H1 (cell line): ENCODE measurements around the gene TGFBRAP1. TPM values are rescaled to one million over a fixed set of nuclear protein-coding genes. Genes with fewer than 3 reads are reported as not detected.

Source experiments
- CTCF ChIA-PET: fragments of 300-600 bp; sonication (Branson Sonifier 250); formaldehyde crosslinking; loops from one replicate; lab custom pipeline; 2021; ENCODE audit not compliant: partially characterized antibody; lab: Charles Lee
- POLR2A ChIA-PET: fragments of 300-600 bp; sonication (Branson Sonifier 250); formaldehyde crosslinking; loops from one replicate; lab custom pipeline; 2021; ENCODE audit warnings: inconsistent platforms; ENCODE audit not compliant: partially characterized antibody; lab: Charles Lee
- DNase-seq, 2 experiments: peaks; one replicate each; pipeline versions ENCODE4 v3.0.0 to v3.0.0-alpha.2; 2010 to 2022; ENCODE audit warnings: low spot score in 2 of 2, low read depth in 1 of 2, mixed read lengths in 1 of 2
- FAIRE-seq: peaks from 2 replicates; lab custom pipeline; 2011; peaks lifted over from hg19 to GRCh38; lab: Jason Lieb, UNC
- H2AFZ ChIP-seq: 2 replicates; pipeline ENCODE4 v1.8.1; 2012; ENCODE audit warnings: low read length, inconsistent platforms
- H2AK5ac ChIP-seq: 2 replicates; pipeline ENCODE4 v1.6.1; 2013; ENCODE audit warnings: low read depth, low read length
- H2BK120ac ChIP-seq: replicated peaks from 2 replicates; pipeline ENCODE3; 2013; ENCODE audit warnings: low read depth, low read length, inconsistent platforms
- H2BK12ac ChIP-seq: 2 replicates; pipeline ENCODE4 v1.6.1; 2013; ENCODE audit warnings: low read depth, low read length
- H2BK15ac ChIP-seq: 2 replicates; pipeline ENCODE4 v1.6.1; 2013; ENCODE audit warnings: low read length
- H2BK20ac ChIP-seq: 2 replicates; pipeline ENCODE4 v1.6.1; 2013; ENCODE audit warnings: low read length
- H2BK5ac ChIP-seq: 2 replicates; pipeline ENCODE4 v1.6.1; 2013; ENCODE audit warnings: low read depth, low read length
- H3K14ac ChIP-seq: 2 replicates; pipeline ENCODE4 v1.6.1; 2013; ENCODE audit warnings: inconsistent platforms; ENCODE audit not compliant: insufficient read length
- H3K18ac ChIP-seq: 2 replicates; pipeline ENCODE4 v1.6.1; 2013; ENCODE audit warnings: low read length; ENCODE audit errors: extremely low read depth
- H3K23ac ChIP-seq: 2 replicates; pipeline ENCODE4 v1.6.1; 2013; ENCODE audit warnings: inconsistent platforms; ENCODE audit not compliant: insufficient read length
- H3K23me2 ChIP-seq: 2 replicates; pipeline ENCODE4 v1.6.1; 2013; ENCODE audit warnings: low read depth, low read length
- H3K27ac ChIP-seq: 2 replicates; pipeline ENCODE4 v1.6.1; 2011; ENCODE audit warnings: low read depth, low read length, inconsistent platforms
- H3K27me3 ChIP-seq, 4 experiments: replicated peaks in 1 of 4; 1 replicate in 1 of 4; 2 replicates in 3 of 4; pipeline versions ENCODE4 v1.6.1 to v1.8.1; 2011 to 2013; ENCODE audit warnings: low read length in 3 of 4, mild to moderate bottlenecking in 3 of 4, inconsistent platforms in 2 of 4, mixed read lengths in 2 of 4, moderate library complexity in 1 of 4; ENCODE audit not compliant: control insufficient read depth in 3 of 4, insufficient read depth in 3 of 4; ENCODE audit errors: extremely low read depth in 1 of 4
- H3K36me3 ChIP-seq, 4 experiments: 2 replicates each; pipeline versions ENCODE4 v1.6.1 to v1.8.1; 2011 to 2013; ENCODE audit warnings: mild to moderate bottlenecking in 4 of 4, low read length in 3 of 4, moderate library complexity in 2 of 4, control low read depth in 1 of 4, inconsistent platforms in 1 of 4; ENCODE audit not compliant: insufficient read depth in 4 of 4, control insufficient read depth in 2 of 4
- H3K4ac ChIP-seq: replicated peaks from 2 replicates; pipeline ENCODE3; 2013; ENCODE audit warnings: low read length, low read depth, mixed read lengths, inconsistent platforms; ENCODE audit not compliant: insufficient read length
- H3K4me1 ChIP-seq, 4 experiments: replicated peaks in 1 of 4; 1 replicate in 1 of 4; 2 replicates in 3 of 4; pipeline versions ENCODE4 v1.6.1 to v1.8.1; 2011 to 2013; ENCODE audit warnings: low read length in 3 of 4, inconsistent platforms in 2 of 4, mixed read lengths in 1 of 4; ENCODE audit not compliant: insufficient read depth in 4 of 4, control insufficient read depth in 3 of 4
- H3K4me2 ChIP-seq, 2 experiments: 2 replicates each; pipeline versions ENCODE4 v1.6.1 to v1.8.1; 2011 to 2013; ENCODE audit warnings: low read depth in 2 of 2, low read length in 2 of 2, control low read depth in 1 of 2, inconsistent platforms in 1 of 2, mild to moderate bottlenecking in 1 of 2; ENCODE audit not compliant: insufficient read depth in 1 of 2
- H3K4me3 ChIP-seq, 4 experiments: fragments of 200-600, 300-600 bp in 1 of 4; sonication (generic), shearing (Covaris generic), sonication (Bioruptor Twin) in 1 of 4; 2 replicates each; pipeline versions ENCODE4 v1.5.1 to v1.8.1; 2011 to 2016; ENCODE audit warnings: low read length in 4 of 4, low read depth in 3 of 4, control low read depth in 2 of 4, inconsistent platforms in 2 of 4, mild to moderate bottlenecking in 2 of 4, mixed read lengths in 1 of 4, moderate library complexity in 1 of 4; ENCODE audit not compliant: insufficient read depth in 2 of 4; ENCODE audit errors: extremely low read depth in 1 of 4
- H3K56ac ChIP-seq: replicated peaks from 2 replicates; pipeline ENCODE3; 2013; ENCODE audit warnings: low read depth, mild to moderate bottlenecking, mixed read lengths, low read length, inconsistent platforms; ENCODE audit not compliant: insufficient read length
- H3K79me1 ChIP-seq: 2 replicates; pipeline ENCODE4 v1.6.1; 2013; ENCODE audit warnings: low read depth, low read length, control low read depth
- H3K79me2 ChIP-seq, 2 experiments: 2 replicates each; pipeline versions ENCODE4 v1.6.1 to v1.8.1; 2012 to 2013; ENCODE audit warnings: low read length in 2 of 2, mild to moderate bottlenecking in 2 of 2, inconsistent platforms in 1 of 2; ENCODE audit not compliant: insufficient read depth in 2 of 2, control insufficient read depth in 1 of 2
- H3K9ac ChIP-seq, 4 experiments: replicated peaks in 1 of 4; 1 replicate in 1 of 4; 2 replicates in 3 of 4; pipeline versions ENCODE4 v1.6.1 to v1.8.1; 2011 to 2013; ENCODE audit warnings: low read depth in 3 of 4, low read length in 3 of 4, control low read depth in 2 of 4, mild to moderate bottlenecking in 2 of 4, moderate library complexity in 2 of 4, inconsistent platforms in 1 of 4; ENCODE audit errors: extremely low read depth in 1 of 4
- H3K9me3 ChIP-seq, 2 experiments: 2 replicates each; pipeline versions ENCODE4 v1.6.1 to v1.8.1; 2012 to 2013; ENCODE audit warnings: mild to moderate bottlenecking in 2 of 2, moderate library complexity in 2 of 2, control low read depth in 1 of 2, inconsistent platforms in 1 of 2, low read depth in 1 of 2, low read length in 1 of 2, mixed read lengths in 1 of 2; ENCODE audit not compliant: insufficient read depth in 2 of 2
- H4K20me1 ChIP-seq, 2 experiments: replicated peaks in 1 of 2; 2 replicates each; pipeline versions ENCODE3 to v1.8.1; 2011 to 2013; ENCODE audit warnings: inconsistent platforms in 2 of 2, low read length in 2 of 2, mild to moderate bottlenecking in 1 of 2; ENCODE audit not compliant: insufficient read depth in 2 of 2, control insufficient read depth in 1 of 2
- H4K5ac ChIP-seq: 2 replicates; pipeline ENCODE4 v1.6.1; 2013; ENCODE audit warnings: low read length, low read depth, mixed read lengths, inconsistent platforms; ENCODE audit not compliant: insufficient read length
- H4K8ac ChIP-seq: 2 replicates; pipeline ENCODE4 v1.8.0; 2013; ENCODE audit warnings: mild to moderate bottlenecking, moderate library complexity, low read length, inconsistent platforms; ENCODE audit not compliant: insufficient read depth; ENCODE audit errors: extremely low read depth
- H4K91ac ChIP-seq: replicated peaks from 2 replicates; pipeline ENCODE3; 2013; ENCODE audit warnings: low read length, mixed read lengths, inconsistent platforms; ENCODE audit not compliant: insufficient read length
- CBX5 ChIP-seq: fragments of 300-800, 300-1000 bp; sonication (generic); IDR thresholded peaks from 2 replicates; pipeline ENCODE4 v1.7.1; 2016; ENCODE audit warnings: antibody characterized with exemption, low read length, low read depth
- GABPA ChIP-seq: IDR thresholded peaks from 2 replicates; pipeline ENCODE4 v1.6.1; 2011; ENCODE audit warnings: mild to moderate bottlenecking, low read length, moderate library complexity, borderline replicate concordance; ENCODE audit not compliant: insufficient read depth
- HDAC6 ChIP-seq: IDR thresholded peaks from one replicate; pipeline ENCODE4 v1.7.1; 2012; ENCODE audit warnings: low read depth, mild to moderate bottlenecking, inconsistent platforms, low read length, moderate library complexity
- SAP30 ChIP-seq: fragments of 300-600 bp; sonication (generic); IDR thresholded peaks from 2 replicates; pipeline ENCODE4 v1.7.1; 2012; ENCODE audit warnings: low read length, moderate library complexity, mild to moderate bottlenecking, inconsistent platforms; ENCODE audit not compliant: insufficient read depth, insufficient replicate concordance
- SIX5 ChIP-seq: IDR thresholded peaks from 2 replicates; pipeline ENCODE4 v1.6.1; 2011; ENCODE audit warnings: mild to moderate bottlenecking, low read depth, low read length
- TBP ChIP-seq: IDR thresholded peaks from 2 replicates; pipeline ENCODE4 v1.6.1; 2011; ENCODE audit warnings: low read depth, low read length, improper control_type of control experiment
- YY1 ChIP-seq: IDR thresholded peaks from 2 replicates; pipeline ENCODE4 v1.6.1; 2011; ENCODE audit warnings: low read depth, mild to moderate bottlenecking, low read length
- ZNF274 ChIP-seq: IDR thresholded peaks from 2 replicates; pipeline ENCODE4 v1.7.0; 2012; ENCODE audit warnings: low read length, borderline replicate concordance; ENCODE audit errors: extremely low read depth
- WGBS, 2 experiments: shearing (Covaris generic) in 1 of 2; methylation state at CpG; one replicate each; pipeline versions ENCODE4 v1.1.6 to v1.1.7; 2013 to 2015; ENCODE audit warnings: low lambda C conversion rate in 2 of 2, mixed read lengths in 2 of 2, inconsistent platforms in 1 of 2, low coverage in 1 of 2, missing lambda C conversion rate in 1 of 2; ENCODE audit not compliant: insufficient replicate concordance in 2 of 2, insufficient coverage in 1 of 2, insufficient read length in 1 of 2; ENCODE audit errors: extremely low coverage in 1 of 2, missing lambda C conversion rate in 1 of 2; 5-methylcytosine and 5-hydroxymethylcytosine counted together
- polyA plus RNA-seq, 7 experiments: library from polyadenylated mRNA; depleted of rRNA in 3 of 7; stranded (reverse) in 5 of 7; unstranded in 2 of 7; fragments of >200 nt in 5 of 7; fragments of 200-250 nt in 2 of 7; gene quantifications; 1 replicate in 5 of 7; 2 replicates in 1 of 7; 4 replicates in 1 of 7; pipeline versions ENCODE4 v1.2.1 to v1.2.3, GENCODE V29; 2011 to 2013; ENCODE audit warnings: missing spikeins in 2 of 7, mixed read lengths in 2 of 7
- total RNA-seq: library from RNA; stranded (reverse); fragmentation: NEBNext Ultra II Directional; extraction: Animal tissue kit (Norgen Biotek cat#: 25700); gene quantifications from 2 replicates; pipeline ENCODE4 v1.2.1, GENCODE V29; 2021
- TF ChIP-seq, protein P1 (sequence below): IDR thresholded peaks from 2 replicates; pipeline ENCODE4 v1.6.1; 2012; ENCODE audit warnings: low read length, inconsistent platforms

Gene TGFBRAP1
- total and polyA plus RNA-seq, 2 of the 8 experiments (the other 6 are each of a cell fraction or from before 2014, with no cell fraction given), result 11.2 to 20.2 TPM

- no peak overlapping the region for H3K18ac ChIP-seq
- peaks cover 5 to 41% (median 23%) of the 10 kb centered on the region in 4 experiments; a peak in 7 of 8 replicates for H3K36me3 ChIP-seq
- H3K4me1 ChIP-seq, result no peaks in the 10 kb centered on the region
- H3K9ac ChIP-seq, result no peak overlapping the region
- H3K23me2 ChIP-seq, result no peaks in the 10 kb centered on the region
- DNase-seq, result no peak
- H3K4ac ChIP-seq, result no peak overlapping the region
- H3K4me3 ChIP-seq, result no peak overlapping the region
- no peaks in the 10 kb centered on the region for H3K9me3 ChIP-seq
- H2BK15ac ChIP-seq, result no peak overlapping the region
- H2BK12ac ChIP-seq, result no peak overlapping the region
- no peak overlapping the region for H3K4me2 ChIP-seq
- H3K79me1 ChIP-seq, result peaks cover 2% of the 10 kb centered on the region; the same call in 1 of the 2 replicates
- H4K8ac ChIP-seq, result no peak overlapping the region
- POLR2A ChIA-PET, result interaction anchor here (1.1 to 1.3 kb wide), 2 partner anchors 10 to 20 kb away, joined by 3 read pairs; no protein-coding TSS in a partner anchor
- WGBS, 2 experiments, result 97% methylated on average over 6 of the region's 6 CpGs; no CpG with 5 or more reads in 1 of the 2 experiments
- H3K27ac ChIP-seq, result no peak overlapping the region
- H4K20me1 ChIP-seq, result peaks cover 1 to 2% of the 10 kb centered on the region in 2 experiments
- no peak overlapping the region for H2BK120ac ChIP-seq
- H4K91ac ChIP-seq, result no peak overlapping the region
- H4K5ac ChIP-seq, result no peak overlapping the region
- H2BK20ac ChIP-seq, result no peak overlapping the region
- no peak for TF ChIP-seq ZNF274
- no peak for TF ChIP-seq YY1
- TF ChIP-seq, protein P1, sequence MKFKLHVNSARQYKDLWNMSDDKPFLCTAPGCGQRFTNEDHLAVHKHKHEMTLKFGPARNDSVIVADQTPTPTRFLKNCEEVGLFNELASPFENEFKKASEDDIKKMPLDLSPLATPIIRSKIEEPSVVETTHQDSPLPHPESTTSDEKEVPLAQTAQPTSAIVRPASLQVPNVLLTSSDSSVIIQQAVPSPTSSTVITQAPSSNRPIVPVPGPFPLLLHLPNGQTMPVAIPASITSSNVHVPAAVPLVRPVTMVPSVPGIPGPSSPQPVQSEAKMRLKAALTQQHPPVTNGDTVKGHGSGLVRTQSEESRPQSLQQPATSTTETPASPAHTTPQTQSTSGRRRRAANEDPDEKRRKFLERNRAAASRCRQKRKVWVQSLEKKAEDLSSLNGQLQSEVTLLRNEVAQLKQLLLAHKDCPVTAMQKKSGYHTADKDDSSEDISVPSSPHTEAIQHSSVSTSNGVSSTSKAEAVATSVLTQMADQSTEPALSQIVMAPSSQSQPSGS, result no peak
- TF ChIP-seq SIX5, result no peak
- TF ChIP-seq CBX5, result no peak
- TF ChIP-seq TBP, result no peak
- TF ChIP-seq SAP30, result no peak
- TF ChIP-seq GABPA, result no peak
- no peak for TF ChIP-seq HDAC6
- CTCF ChIA-PET, result interaction anchor here (2.9 kb wide), 1 partner anchor 10 kb away, joined by 10 read pairs; no protein-coding TSS in a partner anchor
- no peaks in the 10 kb centered on the region for H3K79me2 ChIP-seq
- no peaks in the 10 kb centered on the region for H3K27me3 ChIP-seq
- no peak overlapping the region for H2BK5ac ChIP-seq
- no peak for FAIRE-seq
- H3K23ac ChIP-seq, result no peak overlapping the region
- H3K56ac ChIP-seq, result no peak overlapping the region
- H2AFZ ChIP-seq, result no peak overlapping the region
- H2AK5ac ChIP-seq, result no peak overlapping the region
- H3K14ac ChIP-seq, result no peak overlapping the region
These were observed 29.1 kb upstream of the TGFBRAP1 start for GRCh38 chr2:105358593-105358992.
